DMS114 treated with DMSO at 0.1 percent for 48 hours (cell line): Measurements from ENCODE around the gene WDR17.

Experiments
- DNase-seq: peaks from one replicate; lab custom pipeline; 2025; ENCODE audit not compliant: unreplicated experiment; lab: John Stamatoyannopoulos, UW

The WDR17 gene

GRCh38 chr4:176065435-176066291 lies at the start of gene WDR17:
Gene WDR17, plus strand, starts transcription at chr4:176065841. Its CDS starts 45,740 bp downstream, at chr4:176111581.
- DNase-seq, result peak; percentile 34

- DNase-seq, result no peak
Measured at GRCh38 chr4:176016601-176017000, 49.0 kb upstream of the WDR17 start.

- no peak for DNase-seq
Measured at GRCh38 chr4:176020481-176021085, 45.1 kb upstream of the WDR17 start.

- DNase-seq, result no peak
Measured at GRCh38 chr4:176030391-176030790, 35.2 kb upstream of the WDR17 start.

GRCh38 chr4:176031922-176032321 lies 33.7 kb upstream of the WDR17 start:
- DNase-seq, result no peak

GRCh38 chr4:176032454-176032853 lies 33.2 kb upstream of the WDR17 start:
- DNase-seq, result no peak

GRCh38 chr4:176034499-176034898 lies 31.1 kb upstream of the WDR17 start:
- no peak for DNase-seq

- no peak for DNase-seq
Measured at GRCh38 chr4:176034936-176035335, 30.7 kb upstream of the WDR17 start.

GRCh38 chr4:176036585-176037205 lies 28.9 kb upstream of the WDR17 start:
- no peak for DNase-seq

- DNase-seq, result no peak
Measured at GRCh38 chr4:176038789-176039188, 26.9 kb upstream of the WDR17 start.

GRCh38 chr4:176042195-176042594 lies 23.4 kb upstream of the WDR17 start:
- no peak for DNase-seq

- DNase-seq, result no peak
Measured at GRCh38 chr4:176043838-176044588, 21.6 kb upstream of the WDR17 start.

- no peak for DNase-seq
Measured at GRCh38 chr4:176044589-176044951, 21.1 kb upstream of the WDR17 start.

GRCh38 chr4:176048631-176049030 lies 17.0 kb upstream of the WDR17 start:
- DNase-seq, result no peak

- no peak for DNase-seq
Measured at GRCh38 chr4:176052744-176053143, 12.9 kb upstream of the WDR17 start.

GRCh38 chr4:176053785-176054184 lies 11.9 kb upstream of the WDR17 start:
- no peak for DNase-seq

GRCh38 chr4:176054942-176055341 lies 10.7 kb upstream of the WDR17 start:
- no peak for DNase-seq

GRCh38 chr4:176063718-176064117 lies 1.9 kb upstream of the WDR17 start:
- DNase-seq, result no peak

- no peak for DNase-seq
Measured at GRCh38 chr4:176064539-176064938, 1.1 kb upstream of the WDR17 start.

GRCh38 chr4:176066757-176067156 lies 1.1 kb downstream of the WDR17 start:
- DNase-seq, result no peak

GRCh38 chr4:176077561-176077960 lies 11.9 kb downstream of the WDR17 start:
- DNase-seq, result no peak
